ENCODE data around the gene DSCAM. TPM values are rescaled to one million over a fixed set of nuclear protein-coding genes. Genes with fewer than 3 reads are reported as not detected.

The DSCAM gene
- total RNA-seq, 3 donors from 2014 or later (not counting 1 experiment from before 2014, with no cell fraction given), result not detected

GRCh38 chr21:40339050-40339449 is 507.9 kb downstream of the DSCAM start:
- no peaks in the 10 kb centered on the region for H3K36me3 Mint-ChIP-seq
- no peaks in the 10 kb centered on the region for H3K4me1 ChIP-seq (ENCODE audit: control insufficient read depth, insufficient read depth, low read length)
- no peaks in the 10 kb centered on the region for H3K4me1 Mint-ChIP-seq
- peaks cover 0 to 3% of the 10 kb centered on the region in 2 donors for H3K9me3 Mint-ChIP-seq
- H3K27me3 ChIP-seq (ENCODE audit: control insufficient read depth, insufficient read depth, low read length), result no peaks in the 10 kb centered on the region
- H3K27me3 Mint-ChIP-seq (ENCODE audit: low read depth in 2 of 2), result no peaks in the 10 kb centered on the region
- H3K4me3 ChIP-seq (ENCODE audit: low read length), result no peak overlapping the region
- H3K36me3 ChIP-seq (ENCODE audit: control insufficient read depth, insufficient read depth, low read length), result no peaks in the 10 kb centered on the region
- no peak overlapping the region for H3K27ac Mint-ChIP-seq
- intact Hi-C loops (cut with micrococcal nuclease), result no loop called here
- no peaks in the 10 kb centered on the region for H3K9me3 ChIP-seq (ENCODE audit: control insufficient read depth, insufficient read depth, low read length)
- no peak overlapping the region for H3K4me3 Mint-ChIP-seq
- 91% methylated on average over 18 of the region's 18 CpGs for WGBS (ENCODE audit: insufficient coverage)
- no peak for DNase-seq
- no peak overlapping the region for H3K27ac ChIP-seq (ENCODE audit: low read length)
- no peak for TF ChIP-seq CTCF (IDR thresholded peaks at IDR 0.05)
- ATAC-seq, result no peak

GRCh38 chr21:40337981-40338380 is 509.0 kb downstream of the DSCAM start:
- intact Hi-C loops (cut with micrococcal nuclease), result no loop called here
- Mint-ChIP-seq H3K4me1 (no peaks in the 10 kb centered on the region), H3K27me3 (ENCODE audit: low read depth in 2 of 2) (no peaks in the 10 kb centered on the region), H3K36me3 (no peaks in the 10 kb centered on the region), H3K4me3 (no peak overlapping the region), H3K9me3 (peaks cover 0 to 3% of the 10 kb centered on the region in 2 donors), H3K27ac (no peak overlapping the region)
- DNase-seq, result no peak
- H3K27me3 ChIP-seq (ENCODE audit: control insufficient read depth, insufficient read depth, low read length), result no peaks in the 10 kb centered on the region
- TF ChIP-seq CTCF (IDR thresholded peaks at IDR 0.05), result no peak
- 79% methylated on average over 13 of the region's 13 CpGs for WGBS (ENCODE audit: insufficient coverage)
- no peak for ATAC-seq
- H3K9me3 ChIP-seq (ENCODE audit: control insufficient read depth, insufficient read depth, low read length), result no peaks in the 10 kb centered on the region
- H3K36me3 ChIP-seq (ENCODE audit: control insufficient read depth, insufficient read depth, low read length), result no peaks in the 10 kb centered on the region
- H3K27ac ChIP-seq (ENCODE audit: low read length), result no peak overlapping the region
- H3K4me1 ChIP-seq (ENCODE audit: control insufficient read depth, insufficient read depth, low read length), result no peaks in the 10 kb centered on the region
- no peak overlapping the region for H3K4me3 ChIP-seq (ENCODE audit: low read length)

GRCh38 chr21:40335704-40336103 is 511.3 kb downstream of the DSCAM start:
- Histone ChIP-seq H3K9me3 (ENCODE audit: control insufficient read depth, insufficient read depth, low read length) (no peaks in the 10 kb centered on the region), H3K4me3 (ENCODE audit: low read length) (no peak overlapping the region), H3K4me1 (ENCODE audit: control insufficient read depth, insufficient read depth, low read length) (no peaks in the 10 kb centered on the region), H3K27ac (ENCODE audit: low read length) (no peak overlapping the region), H3K36me3 (ENCODE audit: control insufficient read depth, insufficient read depth, low read length) (no peaks in the 10 kb centered on the region), H3K27me3 (ENCODE audit: control insufficient read depth, insufficient read depth, low read length) (no peaks in the 10 kb centered on the region)
- no peak overlapping the region for H3K4me3 Mint-ChIP-seq
- DNase-seq (no peak), ATAC-seq (no peak)
- no peak overlapping the region for H3K27ac Mint-ChIP-seq
- H3K9me3 Mint-ChIP-seq, result peaks cover 0 to 3% of the 10 kb centered on the region in 2 donors
- H3K36me3 Mint-ChIP-seq, result no peaks in the 10 kb centered on the region
- H3K27me3 Mint-ChIP-seq (ENCODE audit: low read depth in 2 of 2), result no peaks in the 10 kb centered on the region
- intact Hi-C loops (cut with micrococcal nuclease), result no loop called here
- no peaks in the 10 kb centered on the region for H3K4me1 Mint-ChIP-seq
- TF ChIP-seq CTCF (IDR thresholded peaks at IDR 0.05), result no peak
- 37% methylated on average over 2 of the region's 5 CpGs for WGBS (ENCODE audit: insufficient coverage)

GRCh38 chr21:40334159-40334558 is 512.8 kb downstream of the DSCAM start:
- H3K4me3 Mint-ChIP-seq, result no peak overlapping the region
- H3K27me3 Mint-ChIP-seq (ENCODE audit: low read depth in 2 of 2), result no peaks in the 10 kb centered on the region
- Histone ChIP-seq H3K4me1 (ENCODE audit: control insufficient read depth, insufficient read depth, low read length) (no peaks in the 10 kb centered on the region), H3K4me3 (ENCODE audit: low read length) (no peak overlapping the region), H3K27ac (ENCODE audit: low read length) (no peak overlapping the region), H3K9me3 (ENCODE audit: control insufficient read depth, insufficient read depth, low read length) (no peaks in the 10 kb centered on the region), H3K27me3 (ENCODE audit: control insufficient read depth, insufficient read depth, low read length) (no peaks in the 10 kb centered on the region), H3K36me3 (ENCODE audit: control insufficient read depth, insufficient read depth, low read length) (no peaks in the 10 kb centered on the region)
- 88% methylated on average over 6 of the region's 6 CpGs for WGBS (ENCODE audit: insufficient coverage)
- no peak overlapping the region for H3K27ac Mint-ChIP-seq
- DNase-seq, result no peak
- no peak for TF ChIP-seq CTCF (IDR thresholded peaks at IDR 0.05)
- H3K36me3 Mint-ChIP-seq, result no peaks in the 10 kb centered on the region
- no peak for ATAC-seq
- intact Hi-C loops (cut with micrococcal nuclease), result no loop called here
- H3K4me1 Mint-ChIP-seq, result no peaks in the 10 kb centered on the region
- peaks cover 0 to 3% of the 10 kb centered on the region in 2 donors for H3K9me3 Mint-ChIP-seq

Data from natural killer cell (primary cell).